ENCODE results near the gene DNM3. TPM values are rescaled to one million over a fixed set of nuclear protein-coding genes. Genes with fewer than 3 reads are reported as not detected.

Gene DNM3
- total RNA-seq, 1 donor from 2014 or later: 4.7 TPM

- Histone ChIP-seq H2AFZ (ENCODE audit: low read depth, low read length) (no peak overlapping the region), H3K36me3 (ENCODE audit: insufficient read depth, low read length) (no peaks in the 10 kb centered on the region), H3K4me3 (ENCODE audit: insufficient read depth, low read depth, low read length) (no peak overlapping the region), H3K9me3 (ENCODE audit: insufficient read depth, low read depth, low read length) (no peaks in the 10 kb centered on the region), H4K20me1 (ENCODE audit: insufficient read depth, low read length) (no peaks in the 10 kb centered on the region), H3K79me2 (ENCODE audit: insufficient read depth, low read length) (no peaks in the 10 kb centered on the region), H3K9ac (ENCODE audit: low read length) (no peak overlapping the region), H3K4me2 (ENCODE audit: low read length) (no peak overlapping the region), H3K27me3 (ENCODE audit: insufficient read depth, low read length) (no peaks in the 10 kb centered on the region), H3K27ac (ENCODE audit: low read depth, low read length) (no peak overlapping the region), H3K4me1 (ENCODE audit: insufficient read depth, low read length) (no peaks in the 10 kb centered on the region)
- no peak overlapping the region for H3K4me3 Mint-ChIP-seq (ENCODE audit: unreplicated experiment)
- no peak overlapping the region for H3K27ac Mint-ChIP-seq (ENCODE audit: unreplicated experiment)
- H3K36me3 Mint-ChIP-seq (ENCODE audit: low read depth, unreplicated experiment): no peaks in the 10 kb centered on the region
- DNase-seq (ENCODE audit: low read depth): no peak
- no peak for FAIRE-seq
- no peaks in the 10 kb centered on the region for H3K9me3 Mint-ChIP-seq (ENCODE audit: unreplicated experiment)
- no peaks in the 10 kb centered on the region for H3K27me3 Mint-ChIP-seq (ENCODE audit: low read depth, unreplicated experiment)
- TF ChIP-seq CTCF (IDR thresholded peaks at IDR 0.05; ENCODE audit: insufficient read depth, low read depth, low read length): no peak
- no peak for TF ChIP-seq EZH2 (IDR thresholded peaks at IDR 0.05; ENCODE audit: insufficient read depth, low read length)
- H3K4me1 Mint-ChIP-seq (ENCODE audit: low read depth, unreplicated experiment): peaks cover 12% of the 10 kb centered on the region
Measured at GRCh38 chr1:171939740-171940139, 98.4 kb downstream of the DNM3 start.

- FAIRE-seq (no peak), DNase-seq (ENCODE audit: low read depth) (no peak)
- Histone ChIP-seq H3K79me2 (ENCODE audit: insufficient read depth, low read length) (no peaks in the 10 kb centered on the region), H3K4me1 (ENCODE audit: insufficient read depth, low read length) (no peaks in the 10 kb centered on the region), H3K36me3 (ENCODE audit: insufficient read depth, low read length) (no peaks in the 10 kb centered on the region), H3K4me3 (ENCODE audit: insufficient read depth, low read depth, low read length) (no peak overlapping the region), H2AFZ (ENCODE audit: low read depth, low read length) (no peak overlapping the region), H3K27ac (ENCODE audit: low read depth, low read length) (no peak overlapping the region), H3K27me3 (ENCODE audit: insufficient read depth, low read length) (no peaks in the 10 kb centered on the region), H4K20me1 (ENCODE audit: insufficient read depth, low read length) (no peaks in the 10 kb centered on the region), H3K4me2 (ENCODE audit: low read length) (no peak overlapping the region), H3K9ac (ENCODE audit: low read length) (no peak overlapping the region), H3K9me3 (ENCODE audit: insufficient read depth, low read depth, low read length) (no peaks in the 10 kb centered on the region)
- TF ChIP-seq EZH2 (IDR thresholded peaks at IDR 0.05; ENCODE audit: insufficient read depth, low read length): no peak
- TF ChIP-seq CTCF (IDR thresholded peaks at IDR 0.05; ENCODE audit: insufficient read depth, low read depth, low read length): no peak
- H3K4me1 Mint-ChIP-seq (ENCODE audit: low read depth, unreplicated experiment): peaks cover 12% of the 10 kb centered on the region
- no peaks in the 10 kb centered on the region for H3K36me3 Mint-ChIP-seq (ENCODE audit: low read depth, unreplicated experiment)
- no peaks in the 10 kb centered on the region for H3K27me3 Mint-ChIP-seq (ENCODE audit: low read depth, unreplicated experiment)
- no peak overlapping the region for H3K27ac Mint-ChIP-seq (ENCODE audit: unreplicated experiment)
- H3K9me3 Mint-ChIP-seq (ENCODE audit: unreplicated experiment): no peaks in the 10 kb centered on the region
- H3K4me3 Mint-ChIP-seq (ENCODE audit: unreplicated experiment): no peak overlapping the region
Measured at GRCh38 chr1:171940368-171940767, 99.1 kb downstream of the DNM3 start.

GRCh38 chr1:171941920-171942319 lies 100.6 kb downstream of the DNM3 start:
- no peaks in the 10 kb centered on the region for H3K4me1 ChIP-seq (ENCODE audit: insufficient read depth, low read length)
- Mint-ChIP-seq H3K27me3 (ENCODE audit: low read depth, unreplicated experiment) (no peaks in the 10 kb centered on the region), H3K4me3 (ENCODE audit: unreplicated experiment) (no peak overlapping the region)

More at GRCh38 chr1:171941920-171942319, 100.6 kb downstream of the DNM3 start:
- DNase-seq (ENCODE audit: low read depth): no peak
- Histone ChIP-seq H4K20me1 (ENCODE audit: insufficient read depth, low read length) (no peaks in the 10 kb centered on the region), H3K79me2 (ENCODE audit: insufficient read depth, low read length) (no peaks in the 10 kb centered on the region), H3K36me3 (ENCODE audit: insufficient read depth, low read length) (no peaks in the 10 kb centered on the region), H3K9ac (ENCODE audit: low read length) (no peak overlapping the region), H3K9me3 (ENCODE audit: insufficient read depth, low read depth, low read length) (no peaks in the 10 kb centered on the region), H3K27ac (ENCODE audit: low read depth, low read length) (no peak overlapping the region), H3K4me3 (ENCODE audit: insufficient read depth, low read depth, low read length) (no peak overlapping the region), H3K27me3 (ENCODE audit: insufficient read depth, low read length) (no peaks in the 10 kb centered on the region), H2AFZ (ENCODE audit: low read depth, low read length) (no peak overlapping the region), H3K4me2 (ENCODE audit: low read length) (no peak overlapping the region)
- TF ChIP-seq CTCF (IDR thresholded peaks at IDR 0.05; ENCODE audit: insufficient read depth, low read depth, low read length) (no peak), EZH2 (IDR thresholded peaks at IDR 0.05; ENCODE audit: insufficient read depth, low read length) (no peak)
- no peaks in the 10 kb centered on the region for H3K9me3 Mint-ChIP-seq (ENCODE audit: unreplicated experiment)
- H3K36me3 Mint-ChIP-seq (ENCODE audit: low read depth, unreplicated experiment): no peaks in the 10 kb centered on the region
- H3K27ac Mint-ChIP-seq (ENCODE audit: unreplicated experiment): no peak overlapping the region
- no peak for FAIRE-seq
- H3K4me1 Mint-ChIP-seq (ENCODE audit: low read depth, unreplicated experiment): peaks cover 9% of the 10 kb centered on the region
